Stimulated activated CD8-positive, alpha-beta memory T cell treated with anti-CD3 and anti-CD28 coated beads, Interleukin-12 subunit alpha, Interleukin-12 subunit beta, amount 100 ng/mL, for 1 hour (primary cell): ENCODE measurements around the gene PC.
A peak's percentile ranks its signal among the peaks of the same experiment; 100 is the strongest.

ENCODE experiments used
- DNase-seq: peaks from one replicate; pipeline ENCODE4 v3.0.0-alpha.2; 2020; ENCODE audit warnings: low read depth

PC gene

DNA sequence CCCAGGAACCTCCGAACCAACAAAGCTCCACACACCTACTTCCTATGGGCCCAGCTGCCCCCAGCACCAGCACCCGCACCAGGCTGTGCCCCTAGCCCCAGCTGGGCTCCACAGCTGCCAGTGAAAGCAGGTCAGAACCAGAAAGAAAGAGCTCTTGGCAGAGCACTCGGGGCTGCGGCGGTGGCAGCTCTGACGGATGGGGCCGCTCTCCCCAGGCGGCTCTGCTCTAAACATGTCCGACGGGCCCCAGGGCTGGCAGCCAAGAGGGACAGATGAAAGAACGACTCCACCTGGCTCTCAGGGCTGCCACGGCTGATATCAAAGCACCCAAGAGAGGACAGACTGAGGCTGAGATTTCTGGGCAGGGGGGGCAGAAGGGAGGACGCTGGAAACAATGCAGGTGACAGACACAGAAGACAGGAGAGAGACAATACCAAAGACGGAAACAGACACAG lies 75.6 kb downstream of the PC start:
- no peak for DNase-seq

DNA sequence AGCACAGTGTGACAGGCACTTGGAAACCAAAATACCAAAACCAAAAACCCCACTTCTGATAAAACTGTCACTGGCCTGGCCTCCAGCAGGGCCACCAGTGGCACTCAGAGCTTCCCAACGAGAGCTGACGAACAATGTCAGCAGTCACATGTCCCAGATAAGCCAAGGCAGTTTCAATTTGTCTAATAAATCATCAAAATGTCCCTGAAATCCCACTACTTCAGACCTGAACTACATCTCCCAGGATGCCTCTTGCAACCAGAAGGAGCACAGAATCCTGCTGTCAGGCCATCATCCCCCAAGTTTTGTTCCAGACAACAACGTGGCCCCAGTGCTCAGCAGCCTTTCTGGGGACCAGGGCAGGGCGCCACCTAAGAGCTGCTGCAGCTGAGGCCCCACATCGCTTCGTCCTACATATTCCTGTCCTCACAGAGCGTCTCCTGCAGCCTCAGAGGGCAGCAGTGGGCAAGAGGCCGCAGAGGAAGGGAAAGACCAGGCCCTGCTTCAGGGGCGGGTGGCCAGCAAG lies 76.2 kb downstream of the PC start:
- DNase-seq, result no peak

DNA sequence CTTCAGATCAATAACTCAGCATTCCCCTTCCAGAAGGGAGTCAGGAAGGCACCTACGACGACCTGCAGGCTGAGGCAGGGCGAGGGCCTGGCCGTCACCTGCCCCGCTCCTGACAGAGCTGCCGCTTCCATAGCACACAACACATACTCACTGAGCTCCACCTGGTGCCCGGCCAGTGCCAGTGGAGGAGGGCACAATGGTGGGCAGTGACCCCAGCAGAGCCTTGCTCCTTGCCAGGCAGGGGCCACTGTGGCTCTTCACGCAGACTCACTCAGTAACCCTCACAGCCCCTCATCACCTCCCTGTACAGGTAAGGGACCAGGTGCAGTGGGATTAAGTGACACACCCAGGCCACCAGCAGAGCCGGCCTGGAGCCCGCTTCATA lies 76.7 kb downstream of the PC start:
- DNase-seq, result no peak

DNA sequence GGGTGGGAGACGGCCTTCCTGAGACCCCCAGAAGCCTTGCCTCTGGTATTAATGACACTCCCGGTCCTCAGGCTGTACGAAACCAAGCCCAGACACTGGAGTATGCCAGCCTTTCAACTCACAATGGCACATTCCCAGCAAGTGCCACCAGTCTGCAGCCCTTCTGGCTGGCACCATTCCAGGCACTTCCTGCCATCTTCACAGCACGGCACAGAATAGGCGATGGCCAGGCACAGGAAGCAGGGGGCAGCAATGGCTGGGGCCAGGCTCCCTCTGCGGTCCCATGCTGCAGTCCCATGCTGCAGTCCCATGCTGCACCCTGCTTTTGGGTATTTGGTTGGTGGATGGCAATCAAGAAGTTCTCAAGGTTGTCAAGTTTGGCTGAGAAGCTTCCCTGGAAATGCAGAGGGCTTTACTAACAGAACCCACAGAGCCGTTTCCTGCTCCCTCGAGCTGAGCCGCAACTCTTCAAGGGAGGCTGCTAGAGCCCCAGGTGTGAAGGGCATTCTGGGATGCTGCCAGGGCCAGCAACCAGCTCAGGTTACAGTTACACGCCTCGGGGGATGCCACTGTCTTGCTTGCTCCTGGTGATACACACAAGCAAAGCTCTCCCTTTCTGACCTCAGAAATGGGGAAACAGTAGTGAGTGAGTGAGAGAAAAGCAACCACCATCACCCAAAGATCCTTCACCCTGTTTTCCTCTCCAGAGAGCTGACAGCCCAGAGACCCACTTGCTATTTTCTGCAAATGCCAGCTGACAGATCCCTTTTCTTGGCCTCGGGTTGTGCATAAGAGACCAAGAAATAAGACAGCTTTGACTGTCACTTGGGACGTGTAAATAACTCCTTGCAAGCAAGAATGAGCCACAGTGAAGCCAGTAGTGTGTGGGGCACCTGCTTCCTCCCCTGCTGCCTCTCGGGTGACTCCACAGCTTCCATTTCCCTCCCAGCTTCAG lies 77.4 kb downstream of the PC start:
- DNase-seq, result no peak

DNA sequence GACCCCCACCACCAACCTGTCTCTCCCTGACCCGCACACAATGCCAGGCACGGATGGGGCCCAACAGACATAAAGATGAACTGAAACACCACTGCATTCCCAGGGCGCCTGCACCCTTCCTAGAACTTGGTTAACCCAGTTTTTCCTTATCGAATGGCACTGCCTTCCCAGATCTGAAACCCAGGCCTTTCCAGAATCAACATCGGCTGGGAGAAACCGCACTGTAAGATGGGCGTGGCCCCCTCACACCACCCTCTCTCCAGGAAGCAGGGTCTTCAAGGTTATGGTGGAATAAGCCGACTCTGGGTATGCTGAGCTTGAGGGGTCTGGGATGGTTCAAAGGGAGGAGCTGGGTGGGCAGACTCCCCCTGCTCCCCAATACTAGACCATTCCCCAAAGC lies 78.2 kb downstream of the PC start:
- DNase-seq, result no peak

DNA sequence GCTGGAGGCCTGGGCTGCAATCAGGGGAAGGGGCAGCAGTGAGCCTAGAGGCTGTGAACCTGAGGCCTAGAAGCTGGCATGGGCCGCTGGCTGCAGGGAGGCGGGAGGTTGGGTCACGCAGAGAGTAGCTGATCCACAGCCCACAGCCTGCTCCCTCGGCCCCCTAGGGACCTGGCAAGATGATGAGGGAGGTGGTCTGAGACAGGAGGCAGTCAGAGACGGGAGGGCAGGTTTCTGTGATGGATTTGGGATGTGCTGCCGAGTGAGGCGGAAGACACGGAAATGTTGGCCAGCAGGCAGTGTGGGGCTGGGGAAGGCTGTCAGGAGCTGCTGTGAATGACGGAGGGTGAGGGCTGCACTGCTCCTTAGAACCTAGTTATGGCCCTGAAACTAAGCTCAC lies 78.6 kb downstream of the PC start:
- DNase-seq, result no peak

DNA sequence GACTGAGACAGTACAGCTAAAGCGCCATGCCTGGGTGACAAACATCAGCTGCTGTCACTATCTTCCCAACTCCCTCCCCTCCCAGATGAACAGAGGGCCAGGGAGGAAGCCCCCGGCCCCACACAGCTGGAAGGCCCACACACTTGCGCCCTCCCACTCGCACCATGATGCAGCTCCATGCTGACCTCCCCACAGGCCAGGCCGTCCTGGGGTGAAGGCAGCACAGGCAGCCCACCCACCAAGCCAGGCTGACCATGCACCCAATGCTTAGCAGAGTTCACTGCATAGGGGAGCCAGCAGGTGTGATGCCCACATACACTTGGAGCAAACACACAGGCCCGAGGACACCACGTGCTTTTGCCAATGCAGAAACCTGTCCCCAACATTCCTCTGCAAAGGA lies 79.2 kb downstream of the PC start:
- no peak for DNase-seq

DNA sequence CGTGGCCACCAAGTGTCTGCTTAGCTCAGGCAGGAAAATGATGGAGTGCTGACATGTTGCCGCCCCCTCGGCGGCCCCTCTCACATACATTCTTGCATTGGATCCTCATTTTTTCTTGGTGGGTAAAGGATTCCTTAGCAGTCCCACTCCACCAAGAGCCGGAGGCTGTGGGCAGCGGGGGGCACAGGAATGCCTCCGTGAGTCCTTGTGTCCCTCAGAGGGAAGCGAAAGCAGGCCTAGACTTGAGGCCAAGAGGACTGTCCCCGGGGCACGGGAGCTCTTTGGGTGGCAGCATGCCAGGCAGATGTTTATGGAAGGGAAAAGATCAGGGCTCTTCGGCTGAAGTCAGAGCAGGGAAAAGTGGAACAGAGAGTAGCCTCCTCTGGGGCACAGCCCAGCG lies 79.7 kb downstream of the PC start:
- no peak for DNase-seq

DNA sequence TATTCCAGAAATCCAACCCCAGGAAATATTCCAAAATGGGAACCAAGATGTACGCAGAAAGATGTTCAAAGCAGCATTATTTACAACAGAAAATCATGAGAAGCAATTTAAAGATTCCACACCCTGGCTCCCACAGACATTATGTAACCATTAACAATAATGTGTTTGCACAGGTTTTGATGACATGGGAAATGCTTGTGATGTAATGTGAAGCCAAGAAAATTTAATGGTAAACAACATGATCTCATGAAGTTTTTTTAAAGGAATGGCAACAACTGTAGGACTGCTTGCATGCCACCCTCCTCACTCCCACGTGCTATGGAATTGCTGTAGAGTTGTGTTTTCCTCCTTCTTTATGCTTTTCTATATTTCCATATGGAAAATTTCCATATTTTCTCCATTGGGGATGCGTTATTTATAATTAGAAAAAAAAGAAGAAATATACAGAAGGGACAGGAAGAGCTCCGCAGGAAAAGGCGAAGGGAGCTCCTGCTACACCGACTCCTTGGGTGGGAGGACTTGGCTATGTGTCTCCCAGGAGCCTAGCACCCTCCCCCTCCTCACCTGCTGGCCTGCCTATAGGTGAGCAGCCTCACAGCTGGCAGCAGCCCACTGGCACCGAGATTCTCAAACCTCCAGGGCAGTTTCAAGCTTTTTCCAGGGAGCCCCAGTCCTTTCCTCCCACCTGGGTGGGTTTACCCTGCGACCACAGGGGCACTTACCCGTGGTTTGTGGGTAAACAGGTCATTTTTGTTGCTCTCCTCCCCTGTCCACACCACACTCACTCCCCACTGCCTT lies 80.4 kb downstream of the PC start:
- DNase-seq, result no peak

DNA sequence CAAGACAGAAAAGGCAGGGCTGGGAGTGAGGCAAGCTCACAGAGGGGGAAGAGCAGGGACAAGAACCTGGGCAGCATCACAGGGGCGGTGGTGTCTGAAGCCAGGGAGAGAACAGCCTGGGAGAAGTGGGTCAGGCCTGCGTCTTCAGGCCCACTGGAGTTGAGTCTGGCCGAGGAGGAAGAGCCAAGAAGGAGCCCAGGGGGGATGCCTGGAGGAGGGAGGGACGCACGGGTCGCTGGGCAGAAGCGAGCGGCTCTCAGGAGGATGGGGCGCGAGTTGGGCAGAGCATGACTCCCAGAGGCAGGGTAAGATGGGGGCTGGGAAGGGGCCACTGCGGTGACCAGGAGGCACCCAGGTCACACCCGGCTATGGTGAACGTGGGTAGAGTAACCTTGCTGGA lies 82.8 kb downstream of the PC start:
- DNase-seq, result no peak

DNA sequence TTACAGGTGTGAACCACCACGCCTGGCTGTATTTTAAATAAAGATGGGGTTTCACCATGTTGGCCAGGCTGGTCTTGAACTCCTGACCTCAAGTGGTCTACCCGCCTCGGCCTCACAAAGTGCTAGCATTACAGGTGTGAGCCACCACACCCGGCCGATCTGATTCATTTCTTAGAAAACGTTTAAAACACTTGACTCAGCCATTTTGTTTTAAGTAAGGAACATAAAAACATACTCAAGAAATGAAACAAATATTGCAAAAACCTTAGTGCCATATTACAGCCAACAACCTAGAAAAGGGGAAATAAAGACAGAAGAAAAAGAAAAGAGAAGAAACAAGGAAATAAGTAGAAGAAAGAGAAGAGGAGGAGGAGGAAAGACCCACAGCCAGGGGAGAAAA lies 84.0 kb downstream of the PC start:
- no peak for DNase-seq

DNA sequence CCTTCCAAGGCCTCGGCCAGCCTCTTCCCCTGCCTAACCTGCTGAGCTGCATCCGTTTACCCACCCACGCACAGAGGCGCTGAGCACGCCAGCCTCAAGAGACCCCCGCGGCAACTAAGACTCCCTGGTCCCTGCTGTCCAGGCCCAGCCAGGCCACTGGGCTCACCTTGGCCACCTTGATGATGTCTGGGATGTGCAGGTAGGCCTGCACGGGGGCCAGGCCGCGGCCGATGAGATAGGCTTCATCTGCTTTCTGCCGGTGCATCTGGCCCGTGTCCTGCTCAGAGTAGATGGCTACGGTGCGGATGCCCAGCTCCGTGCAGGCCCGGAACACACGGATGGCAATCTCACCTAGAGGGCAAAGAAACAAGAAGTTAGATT lies 86.7 kb downstream of the PC start:
- DNase-seq, result no peak

DNA sequence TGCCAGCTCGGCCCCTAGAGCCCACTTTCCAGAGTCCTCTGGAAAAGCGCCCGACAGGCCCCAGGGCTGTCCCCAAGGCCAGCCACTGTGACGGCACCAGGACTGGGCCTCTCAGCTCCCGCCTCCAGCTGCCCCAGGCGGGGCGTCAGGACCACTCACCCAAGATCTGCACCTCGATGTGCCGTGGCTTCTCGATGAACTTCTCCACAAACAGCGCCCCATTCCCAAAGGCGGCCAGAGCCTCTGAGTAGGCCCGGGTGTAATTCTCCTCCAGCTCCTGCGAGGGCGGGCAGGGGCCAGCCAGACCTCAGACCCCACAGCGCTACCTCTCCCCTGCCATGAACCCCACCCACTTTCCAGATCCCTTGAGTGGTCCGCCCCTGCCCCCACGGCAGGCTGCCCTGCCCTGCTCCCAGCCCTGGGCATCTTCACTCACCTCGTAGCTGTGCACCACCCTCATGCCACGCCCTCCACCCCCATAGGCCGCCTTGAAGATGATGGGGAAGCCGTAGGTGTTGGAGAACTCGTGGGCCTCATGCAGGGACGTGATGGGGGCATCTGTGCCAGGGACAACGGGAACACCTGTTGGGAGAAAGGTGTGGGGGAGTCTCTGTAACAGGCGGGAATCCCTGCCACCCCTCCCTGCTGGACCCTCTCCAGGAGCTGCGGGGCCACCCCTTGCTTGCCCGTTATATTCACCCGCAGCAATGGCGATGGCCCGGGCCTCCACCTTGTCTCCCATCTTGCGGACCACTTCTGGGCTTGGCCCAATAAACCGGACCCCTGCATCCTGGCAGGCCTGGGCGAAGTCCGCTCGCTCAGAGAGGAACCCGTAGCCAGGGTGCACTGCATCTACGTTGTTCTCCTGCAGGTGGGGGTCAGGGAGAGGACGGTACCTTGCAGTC lies 87.3 kb downstream of the PC start:
- DNase-seq, result no peak

DNA sequence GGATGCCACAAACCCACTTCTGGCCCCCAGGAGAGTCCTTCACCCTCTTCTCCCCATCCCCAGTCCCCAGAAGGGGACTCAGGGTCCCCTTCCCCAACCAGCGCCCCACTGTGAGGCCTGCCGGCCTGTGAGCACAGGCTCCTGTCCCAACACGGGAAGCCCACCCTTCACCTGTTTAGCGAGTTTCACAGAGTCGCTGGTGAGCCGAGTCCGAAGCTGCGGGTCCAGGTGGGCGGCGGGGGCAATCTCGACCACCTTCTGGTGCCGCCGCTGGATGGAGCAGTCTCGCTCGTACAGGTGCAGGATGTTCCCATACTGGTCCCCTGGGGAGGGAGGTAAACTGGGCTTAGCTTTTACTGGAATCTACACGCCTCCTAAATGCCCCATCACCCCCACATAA lies 88.1 kb downstream of the PC start:
- no peak for DNase-seq

DNA sequence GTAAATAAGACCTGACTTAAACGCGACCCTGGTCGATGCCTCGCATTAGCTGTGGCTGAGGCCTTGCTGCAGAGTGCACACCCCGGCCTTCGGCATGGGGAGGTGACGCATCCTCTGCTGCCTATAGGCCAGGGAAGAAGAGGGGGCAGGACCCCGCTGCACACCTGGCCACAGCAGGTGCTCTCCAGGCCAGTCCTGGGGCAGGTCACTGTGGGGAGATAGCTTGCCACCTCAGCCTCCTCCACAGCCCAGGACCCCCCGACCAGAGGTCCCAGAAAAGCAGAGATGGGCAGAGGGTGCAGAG lies 88.7 kb downstream of the PC start:
- no peak for DNase-seq

DNA sequence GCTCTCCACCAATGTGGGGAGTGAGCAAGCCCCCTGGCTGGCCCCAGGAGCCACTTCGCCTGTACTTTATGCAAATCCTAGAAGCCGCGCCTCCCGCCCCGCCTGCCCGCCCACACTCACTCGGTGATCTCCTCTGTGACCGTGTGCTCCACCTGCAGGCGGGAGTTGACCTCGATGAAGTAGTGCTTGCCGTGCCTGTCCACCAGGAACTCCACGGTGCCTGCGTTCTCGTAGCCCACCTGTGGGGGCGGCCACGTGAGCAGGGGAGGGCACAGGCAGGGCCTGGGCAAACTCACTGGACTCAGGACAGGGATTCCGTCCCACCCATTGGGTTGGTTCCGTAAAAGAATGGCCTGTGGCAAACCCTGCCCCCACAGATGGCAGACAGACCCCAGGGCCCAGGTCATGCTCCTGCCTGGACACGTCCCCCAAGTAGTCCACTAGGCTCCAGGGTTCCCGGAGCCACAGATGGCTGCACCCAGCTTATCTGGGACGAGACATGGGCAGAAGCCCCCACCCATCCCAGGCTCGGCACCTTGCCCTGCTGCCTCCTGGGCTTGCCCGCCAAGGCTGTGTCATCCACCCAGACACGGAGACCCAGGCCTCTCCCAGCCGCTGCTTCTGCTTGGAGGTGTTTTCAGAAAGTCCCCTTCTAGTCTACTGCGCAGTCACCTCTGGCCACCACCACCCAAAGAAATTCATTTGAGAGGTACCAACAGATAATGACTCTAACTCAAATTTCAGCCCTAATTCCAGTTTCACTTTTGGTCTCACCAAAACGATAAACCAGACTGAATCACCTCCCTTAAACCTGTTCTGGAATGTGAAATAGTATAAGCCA lies 89.2 kb downstream of the PC start:
- DNase-seq, result peak; percentile 61

DNA sequence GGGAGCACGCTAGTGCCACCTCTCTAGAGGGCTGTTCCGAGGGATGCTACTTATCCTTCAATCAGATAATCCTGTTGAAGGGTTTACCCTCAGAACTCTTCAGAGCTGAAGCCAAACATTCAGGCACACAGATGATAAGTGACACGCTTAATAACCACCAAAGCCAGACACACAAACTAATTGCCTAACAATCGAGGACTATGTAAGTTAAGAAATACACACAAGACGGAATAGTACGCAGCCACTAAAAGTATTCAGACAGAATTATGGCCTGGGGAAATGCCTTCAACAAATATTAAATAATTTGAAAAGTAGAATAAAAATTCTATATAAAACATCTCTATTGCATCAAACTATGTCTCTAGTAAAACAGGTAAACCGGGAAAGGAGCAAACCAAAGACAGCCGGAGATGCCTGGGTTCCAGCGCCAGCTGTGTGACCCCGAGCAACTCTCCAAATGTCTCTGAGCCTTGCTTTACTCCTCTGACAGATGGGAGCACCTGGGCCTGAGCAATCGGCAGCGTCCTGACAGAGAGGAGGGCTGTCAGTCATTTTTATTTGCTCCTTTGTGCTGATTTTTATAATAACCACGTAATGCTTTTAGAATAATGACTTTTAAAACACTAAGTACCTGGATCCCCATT lies 90.0 kb downstream of the PC start:
- no peak for DNase-seq

DNA sequence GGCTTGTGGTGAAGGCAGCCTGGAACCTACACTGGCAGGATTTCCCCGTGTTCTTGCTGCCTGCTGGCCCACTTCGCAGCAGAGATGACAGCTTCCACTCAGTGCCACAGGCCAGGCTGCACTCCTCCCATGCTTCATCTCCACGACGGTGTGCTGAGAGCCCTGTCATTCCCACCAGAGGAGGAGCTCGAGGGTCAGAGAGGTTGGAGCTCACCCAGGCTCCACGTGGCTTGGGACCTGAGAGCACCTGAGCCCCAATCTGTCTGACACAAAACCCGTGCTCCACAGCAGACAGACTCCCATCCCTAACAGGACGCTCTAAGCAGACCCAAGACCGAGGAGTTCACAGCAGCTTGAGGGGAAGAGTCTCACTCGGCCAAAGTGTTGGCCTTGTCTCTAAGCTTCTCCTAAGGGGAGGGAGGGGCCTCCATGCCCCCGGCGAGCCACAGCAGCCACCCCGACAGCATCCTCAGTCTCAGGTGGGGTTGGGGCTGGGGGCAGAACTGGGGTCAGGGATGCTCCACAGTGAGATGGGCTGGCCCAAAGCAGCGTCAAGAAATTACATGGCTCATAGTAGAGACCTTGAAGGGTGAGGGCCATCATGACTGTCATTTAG lies 90.7 kb downstream of the PC start:
- no peak for DNase-seq

DNA sequence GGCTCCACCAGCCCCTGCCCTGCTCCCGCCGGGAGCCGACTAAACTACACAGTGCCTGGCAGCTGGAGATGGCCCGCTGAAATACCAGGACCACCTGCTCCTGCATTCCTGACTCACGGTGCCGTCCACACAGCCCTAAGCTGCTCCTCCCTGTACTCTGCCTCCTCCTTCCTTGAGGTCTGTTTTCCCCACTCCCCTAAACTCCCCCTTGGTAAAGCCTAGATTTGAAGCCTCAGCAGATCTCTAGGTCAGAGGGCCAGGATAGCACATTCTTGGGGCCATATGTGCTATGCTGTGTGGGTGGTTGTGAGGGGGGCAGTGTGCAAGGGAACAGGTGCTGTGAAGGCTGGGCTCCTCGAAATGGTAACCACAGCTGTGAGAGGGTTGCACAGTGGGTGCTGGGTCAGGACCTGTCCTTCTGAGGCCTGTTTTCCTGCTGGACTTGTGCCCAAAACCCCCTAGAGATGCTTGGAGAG lies 91.6 kb downstream of the PC start:
- no peak for DNase-seq

DNA sequence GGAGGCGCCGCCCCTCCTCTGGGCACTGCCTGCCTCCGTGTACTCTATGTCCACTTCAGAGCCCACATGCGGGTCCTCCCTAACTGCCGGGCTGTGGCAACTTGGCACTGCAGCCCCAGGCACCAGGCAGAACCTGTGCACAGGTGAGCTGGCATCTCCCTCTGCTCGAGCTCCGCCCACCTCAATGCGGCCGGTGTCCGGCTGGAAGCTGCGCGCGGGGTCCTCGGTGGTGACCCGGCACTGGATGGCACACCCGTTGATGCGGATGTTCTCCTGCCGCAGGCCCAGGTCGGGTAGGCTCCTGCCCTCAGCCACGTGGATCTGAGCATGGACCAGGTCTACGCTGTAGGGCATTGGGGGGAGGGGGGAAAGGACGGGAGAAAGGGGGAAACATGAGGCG lies 92.2 kb downstream of the PC start:
- DNase-seq, result no peak
